GM21717 (cell line): ENCODE measurements around the gene SETD1A.

Experiments
- ATAC-seq: cut with Tn5 transposase; IDR thresholded peaks from one replicate; pipeline ENCODE4 v1.9.1; 2021; ENCODE audit warnings: mild to moderate bottlenecking, moderate library complexity; ENCODE audit not compliant: unreplicated experiment

Gene SETD1A

DNA sequence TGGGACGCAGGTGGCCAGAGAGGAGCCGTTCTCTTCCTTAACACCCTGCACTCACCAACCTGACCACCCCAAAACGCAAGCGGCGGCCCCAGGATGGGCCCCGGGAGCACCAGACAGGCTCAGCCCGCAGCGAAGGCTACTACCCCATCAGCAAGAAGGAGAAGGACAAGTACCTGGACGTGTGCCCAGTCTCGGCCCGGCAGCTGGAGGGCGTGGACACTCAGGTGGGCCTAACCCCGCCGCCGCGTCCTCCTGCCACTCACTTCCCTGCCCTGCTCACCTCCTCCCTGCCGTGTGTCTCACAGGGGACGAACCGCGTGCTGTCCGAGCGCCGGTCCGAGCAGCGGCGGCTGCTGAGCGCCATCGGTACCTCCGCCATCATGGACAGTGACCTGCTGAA, 22.9 kb downstream of the SETD1A start:
- no peak for ATAC-seq

DNA sequence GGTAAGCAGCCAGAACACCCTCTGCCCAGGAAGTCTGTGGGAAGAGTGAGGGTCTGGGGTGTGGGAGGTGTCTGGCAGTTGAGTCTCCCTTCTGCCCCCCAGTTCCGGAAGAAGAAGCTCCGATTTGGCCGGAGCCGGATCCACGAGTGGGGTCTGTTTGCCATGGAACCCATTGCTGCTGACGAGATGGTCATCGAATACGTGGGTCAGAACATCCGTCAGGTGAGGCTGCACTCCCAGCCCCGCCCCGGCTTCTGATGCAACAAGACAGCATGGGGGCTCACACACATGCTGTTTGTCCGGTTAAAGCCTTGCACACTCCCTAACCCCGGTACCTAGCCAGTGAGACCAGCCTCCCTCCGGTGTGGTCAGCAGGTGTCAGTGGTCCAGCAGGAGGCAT, 23.4 kb downstream of the SETD1A start:
- ATAC-seq, result no peak

DNA sequence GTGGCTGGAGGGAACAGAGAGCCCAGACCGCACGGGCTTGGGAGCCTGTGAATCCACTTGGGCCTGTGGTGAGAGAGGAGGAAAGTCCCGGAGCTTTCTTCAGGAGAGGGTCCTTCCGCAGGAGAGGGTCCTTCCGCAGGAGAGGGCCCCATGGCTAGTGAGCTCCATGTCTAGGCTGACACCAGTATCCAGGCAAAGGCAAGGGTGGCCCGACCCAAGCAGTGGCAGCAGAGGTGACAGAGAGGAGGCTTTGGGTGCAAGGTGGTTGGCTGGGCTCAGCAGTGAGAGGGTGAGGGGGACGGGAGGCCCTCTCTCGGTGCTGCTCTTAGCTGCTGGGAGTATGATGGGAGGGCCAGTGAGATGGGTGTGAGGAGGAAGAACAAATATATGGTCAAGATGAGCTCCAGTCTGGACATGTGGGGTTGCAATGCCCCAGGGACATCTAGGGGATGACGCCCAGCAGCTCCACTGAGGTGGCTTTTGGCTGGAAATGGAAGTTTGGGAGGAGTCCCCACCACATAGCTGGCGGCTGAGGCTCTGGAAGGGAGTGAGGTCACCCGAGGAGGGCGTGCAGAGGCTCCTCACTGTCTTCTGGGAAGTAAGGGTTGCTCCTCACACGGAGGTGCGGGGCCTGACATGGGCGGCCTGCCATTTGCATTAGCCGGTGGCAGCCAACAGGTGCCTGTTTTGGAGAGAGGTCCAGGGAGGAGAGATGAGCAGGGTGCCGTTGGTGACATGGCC, 25.2 kb downstream of the SETD1A start:
- no peak for ATAC-seq

DNA sequence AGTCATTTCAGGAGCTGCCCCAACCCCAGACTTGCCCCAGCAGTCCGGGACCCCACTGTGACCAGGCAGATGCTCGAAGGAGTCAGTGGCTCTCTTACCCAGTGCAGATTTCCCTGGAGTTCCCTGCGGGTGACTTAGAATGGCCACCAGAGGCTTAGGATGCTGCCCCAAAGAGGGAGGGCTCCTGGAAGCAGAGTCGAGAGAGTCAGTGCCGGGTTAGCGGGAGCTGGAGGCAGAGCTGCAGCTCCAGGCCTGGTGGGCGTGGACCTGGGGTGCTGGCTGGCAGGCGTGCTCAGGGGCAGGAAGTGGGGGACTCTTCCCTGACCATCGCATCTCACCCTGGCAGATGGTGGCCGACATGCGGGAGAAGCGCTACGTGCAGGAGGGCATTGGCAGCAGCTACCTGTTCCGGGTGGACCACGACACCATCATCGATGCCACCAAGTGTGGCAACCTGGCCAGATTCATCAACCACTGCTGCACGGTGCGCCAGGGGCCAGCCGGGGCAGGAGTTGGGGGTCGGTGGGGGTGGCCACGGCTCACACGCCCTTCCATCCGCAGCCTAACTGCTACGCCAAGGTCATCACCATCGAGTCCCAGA, 25.8 kb downstream of the SETD1A start:
- no peak for ATAC-seq

DNA sequence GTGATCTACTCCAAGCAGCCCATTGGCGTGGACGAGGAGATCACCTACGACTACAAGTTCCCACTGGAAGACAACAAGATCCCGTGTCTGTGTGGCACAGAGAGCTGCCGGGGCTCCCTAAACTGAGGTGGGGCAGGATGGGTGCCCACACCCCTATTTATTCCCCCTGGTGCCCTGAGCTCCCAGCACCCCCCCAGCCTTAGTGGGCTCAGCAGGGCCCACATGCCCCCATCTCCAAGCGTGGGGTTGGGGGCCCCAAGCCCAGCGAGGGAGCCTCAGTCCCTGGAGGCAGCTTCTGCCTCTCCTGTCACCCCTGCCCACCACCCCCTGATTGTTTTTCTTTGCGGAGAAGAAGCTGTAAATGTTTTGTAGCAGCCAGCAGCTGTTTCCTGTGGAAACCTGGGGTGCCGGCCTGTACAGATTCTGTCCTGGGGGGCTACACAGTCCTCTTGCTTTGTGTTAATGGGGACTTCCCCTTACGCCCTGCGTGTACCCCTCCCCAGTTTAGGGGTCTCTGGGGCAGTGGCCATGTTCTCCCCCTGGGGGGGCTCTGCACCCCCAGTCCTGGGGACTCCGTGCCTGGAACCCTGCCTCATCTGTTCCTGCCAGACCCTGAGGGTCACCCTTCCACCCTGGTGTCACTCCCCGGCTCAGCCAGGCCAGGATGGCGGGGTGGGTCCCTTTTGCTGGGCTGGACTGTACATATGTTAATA, 26.5 kb downstream of the SETD1A start:
- no peak for ATAC-seq

DNA sequence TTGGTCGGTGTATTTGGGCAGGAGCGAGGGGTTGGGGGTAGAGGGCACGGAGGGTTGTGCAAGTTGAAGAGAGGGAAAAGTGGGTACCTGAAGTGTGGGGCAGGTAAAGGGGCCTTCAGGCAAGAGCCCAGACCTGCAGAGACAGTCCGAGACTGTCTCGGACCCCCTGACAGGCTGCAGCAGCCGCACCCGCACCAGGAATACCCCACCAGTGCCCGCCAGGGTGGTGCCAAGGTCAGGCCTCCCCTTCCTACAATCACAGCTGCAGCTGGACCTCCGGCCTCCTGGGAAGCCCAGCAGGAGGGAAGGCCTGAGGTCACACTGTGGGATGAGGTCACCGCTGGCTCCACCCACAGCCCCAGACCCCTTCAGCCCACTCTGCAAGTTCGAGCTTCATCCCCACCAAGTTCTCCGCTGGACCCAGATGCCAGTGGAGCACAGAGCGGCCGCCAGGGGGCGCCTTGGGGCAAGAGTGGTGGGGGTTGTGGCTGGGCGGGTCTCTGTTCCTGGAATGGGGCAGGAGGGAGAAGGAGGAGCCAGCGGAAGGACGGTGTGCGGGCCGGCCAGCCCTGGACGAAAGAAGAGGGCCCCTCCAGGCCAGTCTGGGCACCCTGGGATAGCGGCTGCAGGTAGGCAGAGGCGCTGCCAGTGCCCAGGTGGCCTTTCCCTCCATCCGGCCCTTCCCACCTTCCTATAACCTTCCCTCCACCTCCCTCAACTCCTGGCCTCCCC, 27.3 kb downstream of the SETD1A start, which contains the start of gene HSD3B7:
HSD3B7 (plus strand) TSS at position 539 of the 732 bp plus-strand sequence. CDS start 452 bp downstream, outside the sequence.
- no peak for ATAC-seq

DNA sequence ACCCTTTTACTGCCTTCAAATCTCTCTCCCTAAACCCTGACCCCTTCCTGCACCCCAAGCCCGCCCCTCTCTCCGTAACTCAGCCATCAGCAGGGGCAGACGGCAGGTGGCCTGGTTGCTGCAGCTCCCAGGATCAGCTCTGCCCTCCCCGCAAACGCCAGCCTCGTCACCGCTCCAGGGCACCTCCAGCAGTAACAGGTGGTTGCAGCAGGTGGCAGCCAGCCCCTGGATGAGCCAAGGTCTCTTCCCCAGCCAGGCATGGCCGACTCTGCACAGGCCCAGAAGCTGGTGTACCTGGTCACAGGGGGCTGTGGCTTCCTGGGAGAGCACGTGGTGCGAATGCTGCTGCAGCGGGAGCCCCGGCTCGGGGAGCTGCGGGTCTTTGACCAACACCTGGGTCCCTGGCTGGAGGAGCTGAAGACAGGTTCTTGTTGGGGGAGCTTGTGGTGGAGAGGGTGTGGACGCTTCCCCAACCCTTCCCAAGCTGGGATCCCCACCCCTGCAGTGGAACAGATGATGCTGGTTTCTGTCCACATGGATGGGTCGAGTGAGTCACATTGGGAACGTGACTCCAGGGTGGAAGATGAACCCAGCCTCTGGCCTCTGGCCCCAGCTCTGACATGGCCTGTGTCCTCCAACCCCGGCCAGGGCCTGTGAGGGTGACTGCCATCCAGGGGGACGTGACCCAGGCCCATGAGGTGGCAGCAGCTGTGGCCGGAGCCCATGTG, 28.0 kb downstream of the SETD1A start:
- no peak for ATAC-seq

DNA sequence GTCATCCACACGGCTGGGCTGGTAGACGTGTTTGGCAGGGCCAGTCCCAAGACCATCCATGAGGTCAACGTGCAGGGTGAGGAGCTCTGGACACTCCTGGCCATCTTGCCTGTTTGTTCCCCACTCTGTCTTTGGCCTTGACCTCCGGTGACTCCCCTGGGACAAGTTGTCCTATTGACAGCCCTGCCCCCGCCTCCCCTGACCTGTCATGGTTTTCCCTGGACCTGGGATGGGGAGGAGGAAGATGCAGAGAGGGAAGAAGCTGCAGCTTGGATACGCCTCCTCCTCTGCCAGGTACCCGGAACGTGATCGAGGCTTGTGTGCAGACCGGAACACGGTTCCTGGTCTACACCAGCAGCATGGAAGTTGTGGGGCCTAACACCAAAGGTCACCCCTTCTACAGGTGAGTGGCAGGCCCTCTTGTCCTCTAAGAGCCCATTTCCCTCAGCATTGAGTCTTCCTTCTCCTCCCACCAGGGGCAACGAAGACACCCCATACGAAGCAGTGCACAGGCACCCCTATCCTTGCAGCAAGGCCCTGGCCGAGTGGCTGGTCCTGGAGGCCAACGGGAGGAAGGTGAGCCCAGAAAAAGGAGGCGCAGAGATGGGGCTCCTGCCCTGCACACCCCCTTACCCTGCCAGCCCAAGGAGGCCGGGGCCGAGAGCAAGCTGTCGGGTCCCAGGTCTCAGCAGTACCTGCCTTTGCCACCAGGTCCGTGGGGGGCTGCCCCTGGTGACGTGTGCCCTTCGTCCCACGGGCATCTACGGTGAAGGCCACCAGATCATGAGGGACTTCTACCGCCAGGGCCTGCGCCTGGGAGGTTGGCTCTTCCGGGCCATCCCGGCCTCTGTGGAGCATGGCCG, 28.8 kb downstream of the SETD1A start:
- no peak for ATAC-seq

DNA sequence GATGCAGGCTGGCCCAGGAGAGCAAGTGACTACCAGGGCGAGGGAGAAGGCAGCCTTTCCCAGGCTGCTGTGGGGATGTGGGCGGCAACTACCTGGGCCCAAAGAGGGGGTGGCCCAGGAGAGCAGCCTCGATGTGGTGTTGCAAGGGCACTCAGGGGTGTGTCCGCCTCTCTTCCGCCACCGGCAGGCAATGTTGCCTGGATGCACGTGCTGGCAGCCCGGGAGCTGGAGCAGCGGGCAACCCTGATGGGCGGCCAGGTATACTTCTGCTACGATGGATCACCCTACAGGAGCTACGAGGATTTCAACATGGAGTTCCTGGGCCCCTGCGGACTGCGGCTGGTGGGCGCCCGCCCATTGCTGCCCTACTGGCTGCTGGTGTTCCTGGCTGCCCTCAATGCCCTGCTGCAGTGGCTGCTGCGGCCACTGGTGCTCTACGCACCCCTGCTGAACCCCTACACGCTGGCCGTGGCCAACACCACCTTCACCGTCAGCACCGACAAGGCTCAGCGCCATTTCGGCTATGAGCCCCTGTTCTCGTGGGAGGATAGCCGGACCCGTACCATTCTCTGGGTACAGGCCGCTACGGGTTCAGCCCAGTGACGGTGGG, 30.1 kb downstream of the SETD1A start:
- no peak for ATAC-seq

DNA sequence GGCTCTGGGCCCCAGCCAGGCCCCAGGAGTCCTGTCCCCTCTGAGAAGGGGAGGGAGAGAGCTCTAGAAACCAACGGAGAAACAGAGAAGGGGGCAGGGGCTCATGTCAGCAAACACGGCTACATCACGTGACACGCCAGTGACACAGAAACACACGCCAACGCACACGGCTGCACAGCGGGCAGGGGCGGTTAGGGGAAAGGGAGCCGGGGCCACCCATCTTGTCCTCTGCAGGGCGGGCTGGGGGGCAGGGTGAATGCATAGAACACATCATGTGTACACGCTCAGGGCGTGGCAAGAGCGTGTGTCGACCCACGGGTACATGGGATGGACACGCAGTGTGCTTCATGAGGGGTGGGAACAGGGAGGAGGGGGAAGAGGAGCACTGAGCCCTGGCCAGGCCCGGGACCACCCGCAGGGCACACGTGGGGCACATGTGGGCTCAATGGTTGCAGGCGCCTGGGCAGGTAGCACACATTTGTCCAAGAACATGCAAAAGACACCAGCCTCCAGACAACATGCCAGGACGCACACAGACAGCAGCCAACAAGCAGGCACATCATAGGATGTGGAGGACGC, 32.0 kb downstream of the SETD1A start:
- ATAC-seq, result no peak

DNA sequence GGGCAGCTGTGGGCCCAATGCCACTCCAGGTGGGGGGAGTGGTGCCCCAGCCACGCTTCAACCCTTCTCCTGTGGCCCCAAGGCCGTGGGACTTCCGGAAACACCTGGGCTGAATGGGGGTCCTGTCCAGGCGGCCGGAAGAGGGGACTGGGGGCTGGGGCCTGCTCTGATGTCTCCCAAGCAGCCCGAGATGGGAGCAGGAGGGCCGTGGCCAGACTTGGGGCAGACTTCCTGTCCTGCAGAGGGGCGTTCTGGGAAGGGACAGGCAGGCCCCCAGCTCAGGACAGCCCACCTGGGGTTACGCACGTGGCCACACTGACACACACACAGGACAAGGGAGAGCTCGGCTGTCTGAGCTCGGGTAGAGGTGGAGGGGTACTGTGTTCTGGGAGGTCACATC, 32.6 kb downstream of the SETD1A start:
- ATAC-seq, result no peak

DNA sequence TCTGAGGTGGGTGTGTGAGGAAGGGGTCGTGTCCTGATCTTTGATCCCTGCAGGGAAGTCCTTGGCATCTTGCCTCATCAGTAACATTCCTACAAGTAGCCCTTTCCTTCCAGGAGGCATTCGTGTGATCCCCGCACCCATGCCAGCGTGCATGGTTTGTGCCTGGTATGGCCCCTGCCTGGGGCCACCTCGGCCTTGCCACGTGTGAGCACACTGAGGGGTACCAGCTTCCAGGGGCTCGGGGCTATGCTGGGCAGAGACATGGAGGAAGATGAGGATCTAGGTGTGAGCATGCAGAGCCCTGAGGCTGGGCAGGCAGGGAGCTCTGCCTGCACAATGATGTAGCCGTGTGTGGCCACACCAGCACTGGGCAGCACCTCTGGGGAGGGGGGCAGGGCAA, 33.5 kb downstream of the SETD1A start:
- ATAC-seq, result no peak

DNA sequence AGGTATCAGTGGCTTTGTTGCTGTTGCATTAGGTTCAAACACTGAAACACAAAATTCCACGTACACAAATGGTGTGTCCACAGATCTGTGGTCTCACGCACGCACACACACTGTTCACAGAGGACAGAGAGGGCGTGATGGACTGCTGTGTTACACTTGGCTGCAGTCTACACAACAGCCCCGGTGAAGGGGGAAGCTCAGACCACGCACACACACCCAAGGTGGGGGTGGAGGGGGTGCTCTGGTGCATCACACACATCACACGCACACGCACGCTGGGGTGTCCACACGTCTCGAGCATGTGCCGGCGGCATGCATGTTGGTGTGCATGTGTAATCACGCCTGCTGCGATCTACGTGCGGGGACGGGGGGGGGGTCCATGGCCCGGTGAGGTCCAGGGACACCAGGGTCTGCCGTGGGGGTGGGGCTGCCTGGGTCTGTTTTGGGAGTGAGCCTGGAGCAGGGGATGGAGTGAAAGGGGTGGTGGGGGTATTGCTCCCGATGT, 34.8 kb downstream of the SETD1A start:
- no peak for ATAC-seq

DNA sequence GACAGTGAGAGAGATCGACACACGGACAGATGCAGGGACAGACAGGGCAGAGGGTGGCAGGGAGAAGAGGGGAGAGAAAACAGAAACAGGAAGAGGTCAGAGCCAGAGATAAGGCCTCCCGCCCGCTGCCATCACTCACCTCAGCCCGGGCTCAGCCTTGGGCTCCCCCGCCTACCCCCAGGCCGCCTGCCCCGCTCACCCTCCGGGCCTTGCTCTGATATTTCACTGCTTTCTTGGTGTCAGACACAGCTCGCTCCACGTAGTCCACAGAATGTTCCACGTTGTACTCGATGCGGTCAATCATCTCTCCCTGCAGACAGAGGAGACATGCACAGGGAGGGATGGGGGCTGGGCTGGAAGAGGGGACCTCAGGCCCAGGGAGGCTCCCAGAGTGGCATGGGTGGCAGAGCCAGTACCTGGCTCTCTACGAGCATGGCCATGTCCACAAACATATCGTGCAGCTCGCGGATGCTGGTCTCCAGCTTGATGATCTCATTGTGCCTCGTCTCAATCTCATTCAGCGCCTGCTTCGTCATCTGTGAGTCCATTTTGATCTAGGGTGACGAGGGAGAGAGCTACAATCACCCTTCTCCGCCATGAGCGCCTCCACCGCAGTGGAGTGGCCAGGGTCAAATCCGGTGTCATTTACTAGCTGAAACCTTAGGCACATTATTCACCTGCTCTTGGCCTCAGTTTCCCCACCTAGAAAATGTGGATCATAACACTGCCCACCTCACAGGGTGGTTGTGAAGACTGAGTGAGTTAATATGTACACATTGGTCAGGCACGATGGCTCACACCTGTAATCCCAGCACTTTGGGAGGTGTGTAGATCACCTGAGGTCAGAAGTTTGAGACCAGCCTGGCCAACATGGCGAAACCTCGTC, 35.6 kb downstream of the SETD1A start:
- ATAC-seq, result no peak

DNA sequence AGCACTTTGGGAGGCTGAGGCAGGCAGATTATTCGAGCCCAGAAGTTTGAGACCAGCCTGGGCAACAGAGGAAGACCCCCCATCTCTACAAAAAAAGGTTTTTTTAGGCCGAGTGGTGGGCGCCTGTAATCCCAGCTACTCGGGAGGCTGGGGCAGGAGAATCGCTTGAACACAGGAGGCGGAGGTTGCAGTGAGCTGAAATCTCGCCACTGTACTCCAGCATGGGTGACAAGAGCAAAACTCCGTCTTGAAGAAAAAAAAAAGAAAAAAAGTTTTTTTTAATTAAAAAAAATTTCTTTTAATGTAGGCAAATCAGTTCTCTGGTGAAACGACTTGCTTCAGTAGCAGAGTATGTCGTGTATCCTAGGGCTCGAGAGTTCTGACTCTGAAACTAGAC, 38.4 kb downstream of the SETD1A start:
- no peak for ATAC-seq

DNA sequence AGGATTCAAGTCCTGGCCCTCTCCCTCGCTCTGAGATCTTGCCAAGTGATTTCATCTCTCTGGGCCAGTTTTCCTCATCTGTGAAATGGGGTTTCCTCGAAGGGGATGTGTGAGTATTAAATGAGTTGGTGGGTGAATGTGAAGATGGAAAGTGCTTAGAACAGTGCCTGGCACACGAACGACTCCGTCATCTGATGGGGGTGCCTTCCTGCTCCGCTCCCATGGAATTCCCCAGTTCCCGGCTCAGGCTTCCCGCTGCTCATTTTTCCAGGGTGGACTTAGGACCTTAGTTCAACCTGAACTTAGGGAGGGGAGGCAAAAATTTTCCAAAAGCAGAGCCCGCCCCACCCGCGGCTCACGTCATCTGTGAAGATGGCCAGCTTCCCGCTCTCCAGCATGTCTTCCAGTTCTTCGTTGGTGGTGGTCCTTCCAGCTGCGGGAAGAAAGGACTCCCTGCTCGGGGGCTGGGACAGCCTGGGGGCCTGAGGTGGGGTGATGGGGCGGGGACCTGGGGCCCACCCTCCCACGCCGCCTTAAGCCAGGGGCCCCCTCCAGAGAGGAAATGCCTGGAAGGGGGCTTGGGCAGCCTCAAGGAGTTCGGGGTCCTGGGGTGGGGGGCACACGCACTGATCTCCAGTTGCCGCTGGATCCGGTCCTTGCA, 38.9 kb downstream of the SETD1A start:
- no peak for ATAC-seq

DNA sequence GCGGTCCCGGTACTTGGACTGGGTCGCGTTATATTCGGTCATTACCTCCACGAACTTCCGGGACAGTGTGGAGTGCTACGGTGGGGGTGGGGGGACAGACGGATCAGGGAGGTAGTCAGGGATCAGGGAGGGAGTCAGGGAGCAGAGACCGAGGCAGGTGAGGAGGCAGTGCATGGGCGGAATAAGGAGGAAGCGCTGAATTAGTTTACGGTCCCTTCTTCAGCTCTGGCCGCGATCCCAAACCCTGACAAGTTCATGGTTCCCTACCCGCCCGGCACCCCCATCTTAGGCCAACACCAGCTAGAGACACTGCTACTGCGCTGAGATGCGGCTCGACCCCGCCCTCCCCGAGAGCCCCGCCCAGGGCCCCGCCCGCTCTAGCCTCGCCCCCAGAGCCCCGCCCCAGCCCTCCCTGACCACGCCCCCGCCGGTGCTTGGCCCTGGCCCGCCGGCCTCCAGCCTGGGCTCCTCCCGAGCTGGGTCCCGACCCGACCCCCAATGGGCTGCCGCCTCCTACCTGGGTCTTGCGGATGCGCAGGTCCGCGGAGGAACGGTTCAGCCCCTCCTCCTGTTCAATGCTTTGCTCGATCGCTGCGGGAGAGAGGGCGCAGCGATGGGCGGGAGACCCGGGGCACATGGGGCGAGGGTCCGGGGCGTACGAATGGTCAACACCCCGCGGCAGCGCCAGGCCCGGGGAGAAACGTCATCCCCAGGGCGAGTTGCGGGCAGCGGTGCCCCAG, 39.6 kb downstream of the SETD1A start:
- peak; percentile 66 for ATAC-seq
